K562 (cell line): ENCODE data around the gene RACGAP1. TPM values are rescaled to one million over a fixed set of nuclear protein-coding genes. Genes with fewer than 3 reads are reported as not detected.
A peak's percentile ranks its signal among the peaks of the same experiment; 100 is the strongest.

ENCODE experiments used
- CAMTA2 ChIP-seq: fragments of 250-450 bp; sonication (Bioruptor Pico); conservative IDR thresholded peaks from 2 replicates; pipeline ENCODE4 v1.5.1; 2022
- CEBPG ChIP-seq, 3 experiments: fragments of 200-800 bp in 1 of 3; sonication (Bioruptor generic) in 1 of 3; sonication (generic) in 1 of 3; formaldehyde crosslinking in 1 of 3; IDR thresholded peaks in 2 of 3; conservative IDR thresholded peaks in 1 of 3; 2 replicates each; pipeline versions ENCODE4 v1.6.1 to v1.8.0; 2016 to 2022; ENCODE audit warnings: missing compliant biosample characterization in 2 of 3, missing genetic modification characterization in 2 of 3, mild to moderate bottlenecking in 1 of 3, missing genetic modification reagents in 1 of 3
- CREB1 ChIP-seq, 2 experiments: sonication (generic) in 1 of 2; formaldehyde crosslinking in 1 of 2; IDR thresholded peaks; 2 replicates each; pipeline versions ENCODE4 v1.6.1 to v1.8.0; 2012 to 2022; ENCODE audit warnings: inconsistent platforms in 1 of 2, mild to moderate bottlenecking in 1 of 2, missing genetic modification reagents in 1 of 2, moderate library complexity in 1 of 2
- HDGF ChIP-seq: fragments of 450-650 bp; IDR thresholded peaks from 2 replicates; pipeline ENCODE4 v1.6.1; 2016
- HNRNPL ChIP-seq: fragments of 200-400 bp; formaldehyde crosslinking; IDR thresholded peaks from 2 replicates; pipeline ENCODE4 v1.6.1; 2017; ENCODE audit warnings: low read depth, mild to moderate bottlenecking, low read length
- KLF13 ChIP-seq: fragments of 450-650 bp; IDR thresholded peaks from 2 replicates; pipeline ENCODE4 v1.6.1; 2016; ENCODE audit warnings: missing genetic modification characterization, low read depth, mild to moderate bottlenecking, missing compliant biosample characterization, moderate library complexity, borderline replicate concordance
- MEF2A ChIP-seq: IDR thresholded peaks from 2 replicates; pipeline ENCODE4 v1.6.1; 2011; ENCODE audit warnings: low read depth, mild to moderate bottlenecking, low read length, moderate library complexity; ENCODE audit not compliant: control insufficient read depth
- MIER1 ChIP-seq: fragments of 450-650 bp; IDR thresholded peaks from 2 replicates; pipeline ENCODE4 v1.6.1; 2016; ENCODE audit warnings: antibody characterized with exemption, mild to moderate bottlenecking, low read depth
- MTA1 ChIP-seq: fragments of 450-650 bp; IDR thresholded peaks from 2 replicates; pipeline ENCODE4 v1.6.1; 2017; ENCODE audit warnings: borderline replicate concordance
- NCOA4 ChIP-seq: fragments of 450-650 bp; IDR thresholded peaks from 2 replicates; pipeline ENCODE4 v1.6.1; 2018; ENCODE audit warnings: mild to moderate bottlenecking; ENCODE audit not compliant: partially characterized antibody
- NCOR1 ChIP-seq: fragments of 450-650 bp; IDR thresholded peaks from 2 replicates; pipeline ENCODE4 v1.6.1; 2016; ENCODE audit warnings: mild to moderate bottlenecking, moderate library complexity
- NRF1 ChIP-seq, 2 experiments: fragments of 450-650 bp; IDR thresholded peaks in 1 of 2; conservative IDR thresholded peaks in 1 of 2; 2 replicates each; pipeline ENCODE4 v1.6.1; 2014; ENCODE audit warnings: mild to moderate bottlenecking in 2 of 2
- NUFIP1 ChIP-seq: fragments of 450-650 bp; IDR thresholded peaks from 2 replicates; pipeline ENCODE4 v1.6.1; 2018; ENCODE audit not compliant: partially characterized antibody
- TRIM24 ChIP-seq, 2 experiments: fragments of 450-650 bp; IDR thresholded peaks; 2 replicates each; pipeline ENCODE4 v1.6.1; 2016
- ZNF143 ChIP-seq: sonication (generic); formaldehyde crosslinking; IDR thresholded peaks from 2 replicates; pipeline ENCODE4 v1.9.0; 2022; ENCODE audit warnings: mild to moderate bottlenecking, missing genetic modification reagents
- ZNF507 ChIP-seq: conservative IDR thresholded peaks from 2 replicates; pipeline ENCODE4 v1.6.1; 2017; ENCODE audit warnings: missing genetic modification characterization, missing compliant biosample characterization
- polyA plus RNA-seq, 8 experiments: library from polyadenylated mRNA; depleted of rRNA in 4 of 8; stranded (reverse) in 5 of 8; unstranded in 3 of 8; fragments of >200 nt; fragmentation: Nextera tagmentation in 2 of 8; fragmentation: Illumina TruSeq in 1 of 8; extraction: Ambion mirVana in 2 of 8; extraction: Trizol in 1 of 8; gene quantifications; 2 replicates each; pipeline versions ENCODE4 v1.2.1 to v1.2.3, GENCODE V29; 2011 to 2014; ENCODE audit warnings: inconsistent platforms in 1 of 8, missing spikeins in 1 of 8
- total RNA-seq, 7 experiments: library from RNA; depleted of rRNA in 6 of 7; stranded (reverse); fragments of >200 nt in 6 of 7; fragmentation: Illumina TruSeq in 2 of 7; extraction: Trizol in 2 of 7; gene quantifications; 2 replicates each; pipeline versions ENCODE4 v1.2.1 to v1.2.3, GENCODE V29; 2011 to 2021; ENCODE audit warnings: low replicate concordance in 1 of 7
- TF ChIP-seq, protein P1 (sequence below): fragments of 250-450 bp; sonication (Bioruptor Pico); IDR thresholded peaks from 2 replicates; pipeline ENCODE4 v1.5.0; 2021; ENCODE audit warnings: mild to moderate bottlenecking, moderate library complexity
- TF ChIP-seq, protein P2 (sequence below): sonication (generic); IDR thresholded peaks from 2 replicates; pipeline ENCODE4 v1.6.1; 2016
- TF ChIP-seq, protein P3 (sequence below): fragments of 450-650 bp; IDR thresholded peaks from 2 replicates; pipeline ENCODE4 v1.7.0; 2016; ENCODE audit warnings: borderline replicate concordance

Gene RACGAP1
- total and polyA plus RNA-seq, 9 of the 15 experiments (the other 6 are each of a cell fraction or from before 2014, with no cell fraction given): 56.4 to 92.9 (median 71.8) TPM

DNA sequence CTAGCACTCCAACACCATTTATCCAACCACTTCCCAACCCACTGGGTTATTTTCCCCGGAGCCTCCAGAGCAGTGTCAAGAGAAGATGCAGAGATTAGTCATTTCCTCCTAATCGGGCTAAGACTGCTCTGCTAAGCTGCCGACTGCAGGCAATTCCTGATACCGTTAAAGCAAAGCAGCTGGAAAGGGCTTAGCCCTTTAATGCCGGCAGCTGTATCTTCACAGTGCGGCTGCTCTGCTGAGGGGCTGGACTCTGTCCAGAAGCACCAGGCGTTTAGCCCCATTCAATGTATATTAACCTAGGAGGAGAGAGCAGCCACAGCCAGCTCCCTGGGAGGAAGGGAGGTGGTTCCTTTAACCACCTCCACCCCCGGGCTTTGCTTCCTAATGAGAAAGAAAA lies 41.4 kb downstream of the RACGAP1 start (continued):
- no peak for TF ChIP-seq KLF13
- peak; percentile 74 to 77 for TF ChIP-seq NRF1 (conservative IDR thresholded peaks at IDR 0.05 in 1 of 2, IDR thresholded peaks at IDR 0.05 in 1 of 2)
- TF ChIP-seq NCOR1: peak; percentile 69
- TF ChIP-seq, protein P1, sequence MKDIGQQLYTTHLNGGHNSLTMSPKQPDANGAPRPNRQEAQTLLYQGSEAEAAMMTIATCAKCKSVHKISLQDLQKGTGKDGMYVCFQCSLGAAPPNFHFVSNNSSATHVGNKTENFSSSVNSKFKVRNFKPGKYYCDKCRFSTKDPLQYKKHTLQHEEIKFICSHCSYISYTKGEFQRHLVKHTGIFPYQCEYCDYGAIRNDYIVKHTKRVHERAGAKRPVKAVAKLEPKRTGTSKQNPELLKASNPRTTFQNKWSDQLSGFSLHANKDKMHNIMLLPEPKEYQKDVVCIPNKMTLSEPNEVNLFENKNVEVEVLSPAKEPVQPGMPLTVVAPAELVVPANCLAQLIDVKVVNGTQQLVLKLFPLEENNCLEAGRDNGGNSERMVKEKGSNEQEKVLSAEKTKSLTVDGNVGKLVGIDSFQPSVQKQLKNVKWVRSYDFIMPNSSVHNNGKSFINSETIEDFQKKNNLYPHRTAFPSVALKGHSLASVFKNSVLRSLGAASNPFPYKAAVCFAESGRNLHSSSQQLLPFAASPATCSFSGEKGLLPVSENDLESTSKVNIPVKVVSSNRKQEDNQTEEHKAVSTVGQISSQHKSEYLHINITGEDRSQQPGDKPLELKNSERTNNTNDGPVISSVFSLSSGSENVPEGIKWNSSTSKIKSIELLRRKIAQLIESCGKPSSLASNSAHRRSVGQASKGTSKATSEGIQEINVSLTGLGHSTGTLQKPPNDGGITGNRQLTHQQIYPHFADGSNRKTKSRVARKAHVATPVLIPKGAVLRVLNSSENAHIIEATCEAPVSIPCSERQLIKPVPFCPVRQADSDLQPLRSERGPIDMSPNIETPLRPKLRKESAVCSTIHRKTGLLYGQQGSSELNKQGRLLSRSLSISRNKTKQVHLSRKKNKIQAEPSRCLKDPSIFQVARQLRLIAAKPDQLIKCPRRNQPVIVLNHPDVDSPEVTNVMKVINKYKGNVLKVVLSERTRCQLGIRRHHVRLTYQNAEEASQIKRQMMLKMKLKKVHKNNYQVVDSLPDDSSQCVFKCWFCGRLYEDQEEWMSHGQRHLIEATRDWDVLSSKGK (CRISPR knock-in tag): no peak
- TF ChIP-seq NUFIP1: no peak
- no peak for TF ChIP-seq MTA1
- TF ChIP-seq CEBPG (CRISPR knock-in tag; IDR thresholded peaks at IDR 0.05): no peak
- no peak for TF ChIP-seq CEBPG (tag; conservative IDR thresholded peaks at IDR 0.05 in 1 of 2, IDR thresholded peaks at IDR 0.05 in 1 of 2)
- TF ChIP-seq, protein P2, sequence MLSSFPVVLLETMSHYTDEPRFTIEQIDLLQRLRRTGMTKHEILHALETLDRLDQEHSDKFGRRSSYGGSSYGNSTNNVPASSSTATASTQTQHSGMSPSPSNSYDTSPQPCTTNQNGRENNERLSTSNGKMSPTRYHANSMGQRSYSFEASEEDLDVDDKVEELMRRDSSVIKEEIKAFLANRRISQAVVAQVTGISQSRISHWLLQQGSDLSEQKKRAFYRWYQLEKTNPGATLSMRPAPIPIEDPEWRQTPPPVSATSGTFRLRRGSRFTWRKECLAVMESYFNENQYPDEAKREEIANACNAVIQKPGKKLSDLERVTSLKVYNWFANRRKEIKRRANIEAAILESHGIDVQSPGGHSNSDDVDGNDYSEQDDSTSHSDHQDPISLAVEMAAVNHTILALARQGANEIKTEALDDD: peak; percentile 73
- TF ChIP-seq HNRNPL: no peak
- no peak for TF ChIP-seq CAMTA2 (CRISPR knock-in tag)
- TF ChIP-seq CREB1 (IDR thresholded peaks at IDR 0.05): 0 out of 2 replicates have a peak, but pooled peaks have one; percentile 26
- TF ChIP-seq CREB1 (CRISPR knock-in tag; IDR thresholded peaks at IDR 0.05): no peak
- 0 out of 2 replicates have a peak, but pooled peaks have one; percentile 39 for TF ChIP-seq MEF2A
- no peak for TF ChIP-seq HDGF
- TF ChIP-seq ZNF143: no peak
- no peak for TF ChIP-seq NCOA4
- TF ChIP-seq ZNF507: no peak
- TF ChIP-seq, protein P3, sequence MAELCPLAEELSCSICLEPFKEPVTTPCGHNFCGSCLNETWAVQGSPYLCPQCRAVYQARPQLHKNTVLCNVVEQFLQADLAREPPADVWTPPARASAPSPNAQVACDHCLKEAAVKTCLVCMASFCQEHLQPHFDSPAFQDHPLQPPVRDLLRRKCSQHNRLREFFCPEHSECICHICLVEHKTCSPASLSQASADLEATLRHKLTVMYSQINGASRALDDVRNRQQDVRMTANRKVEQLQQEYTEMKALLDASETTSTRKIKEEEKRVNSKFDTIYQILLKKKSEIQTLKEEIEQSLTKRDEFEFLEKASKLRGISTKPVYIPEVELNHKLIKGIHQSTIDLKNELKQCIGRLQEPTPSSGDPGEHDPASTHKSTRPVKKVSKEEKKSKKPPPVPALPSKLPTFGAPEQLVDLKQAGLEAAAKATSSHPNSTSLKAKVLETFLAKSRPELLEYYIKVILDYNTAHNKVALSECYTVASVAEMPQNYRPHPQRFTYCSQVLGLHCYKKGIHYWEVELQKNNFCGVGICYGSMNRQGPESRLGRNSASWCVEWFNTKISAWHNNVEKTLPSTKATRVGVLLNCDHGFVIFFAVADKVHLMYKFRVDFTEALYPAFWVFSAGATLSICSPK: no peak
- no peak for TF ChIP-seq MIER1
- TF ChIP-seq TRIM24 (IDR thresholded peaks at IDR 0.05): peak; percentile 27 to 49; a peak in 3 of 4 replicates
